ENCODE results near the gene CCDC177.

The CCDC177 gene

DNA sequence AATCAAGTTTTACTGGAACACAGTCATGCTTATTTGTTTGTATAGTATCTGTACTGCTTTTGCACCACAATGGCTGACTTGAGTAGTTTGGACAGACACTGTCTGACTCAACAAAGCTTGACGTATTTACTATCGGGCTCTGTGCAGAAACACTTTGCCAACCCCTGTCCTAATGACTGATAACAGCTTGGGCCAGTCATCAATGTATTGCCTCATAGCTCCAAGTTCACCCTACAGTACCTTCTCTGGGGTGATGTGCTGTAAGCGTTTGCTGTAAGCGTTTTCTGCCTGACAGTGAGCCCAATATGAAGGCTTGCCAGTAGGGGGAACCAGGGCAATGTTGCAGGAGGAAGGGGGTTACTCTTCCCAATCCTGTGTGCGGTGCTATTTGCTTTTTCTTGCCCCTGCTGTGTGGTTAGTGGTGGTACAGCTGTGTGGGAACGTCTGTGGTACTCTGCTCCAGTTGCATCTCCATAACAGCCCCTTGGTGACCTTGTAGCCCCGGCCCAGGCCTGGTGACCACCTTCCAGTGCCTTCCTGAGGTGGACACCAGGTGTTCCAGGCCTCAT, 5.4 kb upstream of the CCDC177 start:
- Histone ChIP-seq H3K4me1 (ENCODE audit: insufficient read depth, low read length) (no peaks in the 10 kb centered on the region), H3K9me3 (ENCODE audit: insufficient read depth, low read length, severe bottlenecking) (no peaks in the 10 kb centered on the region), H2AFZ (ENCODE audit: low read depth, low read length) (no peak overlapping the region), H3K4me3 (ENCODE audit: low read depth in 1 of 2, low read length in 2 of 2) (no peak overlapping the region), H4K20me1 (ENCODE audit: insufficient read depth, low read length) (no peaks in the 10 kb centered on the region), H3K79me2 (ENCODE audit: insufficient read depth, low read length) (no peaks in the 10 kb centered on the region), H3K27me3 (ENCODE audit: insufficient read depth, low read length, poor library complexity) (no peaks in the 10 kb centered on the region), H3K36me3 (ENCODE audit: insufficient read depth, low read length) (no peaks in the 10 kb centered on the region), H3K9ac (ENCODE audit: low read depth, low read length) (no peak overlapping the region), H3K27ac (ENCODE audit: low read length) (no peak overlapping the region), H3K4me2 (ENCODE audit: insufficient read depth, low read length) (no peak overlapping the region)
- DNase-seq (peak; percentile 28), ATAC-seq (ENCODE audit: insufficient read depth, low read depth) (peak; percentile 67)
- TF ChIP-seq EZH2 (IDR thresholded peaks at IDR 0.05; ENCODE audit: borderline replicate concordance, low read depth, low read length, severe bottlenecking), result no peak
- TF ChIP-seq, protein P1, sequence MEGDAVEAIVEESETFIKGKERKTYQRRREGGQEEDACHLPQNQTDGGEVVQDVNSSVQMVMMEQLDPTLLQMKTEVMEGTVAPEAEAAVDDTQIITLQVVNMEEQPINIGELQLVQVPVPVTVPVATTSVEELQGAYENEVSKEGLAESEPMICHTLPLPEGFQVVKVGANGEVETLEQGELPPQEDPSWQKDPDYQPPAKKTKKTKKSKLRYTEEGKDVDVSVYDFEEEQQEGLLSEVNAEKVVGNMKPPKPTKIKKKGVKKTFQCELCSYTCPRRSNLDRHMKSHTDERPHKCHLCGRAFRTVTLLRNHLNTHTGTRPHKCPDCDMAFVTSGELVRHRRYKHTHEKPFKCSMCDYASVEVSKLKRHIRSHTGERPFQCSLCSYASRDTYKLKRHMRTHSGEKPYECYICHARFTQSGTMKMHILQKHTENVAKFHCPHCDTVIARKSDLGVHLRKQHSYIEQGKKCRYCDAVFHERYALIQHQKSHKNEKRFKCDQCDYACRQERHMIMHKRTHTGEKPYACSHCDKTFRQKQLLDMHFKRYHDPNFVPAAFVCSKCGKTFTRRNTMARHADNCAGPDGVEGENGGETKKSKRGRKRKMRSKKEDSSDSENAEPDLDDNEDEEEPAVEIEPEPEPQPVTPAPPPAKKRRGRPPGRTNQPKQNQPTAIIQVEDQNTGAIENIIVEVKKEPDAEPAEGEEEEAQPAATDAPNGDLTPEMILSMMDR (IDR thresholded peaks at IDR 0.05; ENCODE audit: borderline replicate concordance, extremely low read depth, low read length, poor library complexity, severe bottlenecking), result peak; percentile 60

DNA sequence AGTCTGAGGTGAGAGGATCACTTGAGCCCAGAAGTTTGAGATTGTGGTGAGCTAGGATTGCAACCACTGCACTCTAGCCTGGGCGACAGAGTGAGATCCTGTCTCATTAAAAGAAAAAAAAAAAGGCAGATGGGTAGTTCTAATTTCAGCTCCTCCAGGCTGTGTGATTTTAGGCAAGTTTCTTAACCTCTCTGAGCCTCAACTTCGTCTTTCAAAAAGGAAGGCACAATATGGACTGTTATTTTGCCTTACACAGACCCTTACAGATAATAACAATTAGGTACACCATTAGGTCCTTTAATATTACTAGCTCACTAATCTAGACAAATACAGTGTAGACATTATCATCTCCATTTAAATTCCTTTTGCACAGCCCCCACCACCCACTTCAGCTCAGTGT, 4.8 kb upstream of the CCDC177 start:
- H4K20me1 ChIP-seq (ENCODE audit: insufficient read depth, low read length), result no peaks in the 10 kb centered on the region
- no peak overlapping the region for H3K4me3 ChIP-seq (ENCODE audit: low read depth in 1 of 2, low read length in 2 of 2)
- no peak overlapping the region for H3K9ac ChIP-seq (ENCODE audit: low read depth, low read length)
- no peaks in the 10 kb centered on the region for H3K79me2 ChIP-seq (ENCODE audit: insufficient read depth, low read length)
- no peaks in the 10 kb centered on the region for H3K9me3 ChIP-seq (ENCODE audit: insufficient read depth, low read length, severe bottlenecking)
- no peaks in the 10 kb centered on the region for H3K27me3 ChIP-seq (ENCODE audit: insufficient read depth, low read length, poor library complexity)
- no peak overlapping the region for H3K27ac ChIP-seq (ENCODE audit: low read length)
- no peaks in the 10 kb centered on the region for H3K4me1 ChIP-seq (ENCODE audit: insufficient read depth, low read length)
- ATAC-seq (ENCODE audit: insufficient read depth, low read depth), result no peak
- TF ChIP-seq, protein P1 (IDR thresholded peaks at IDR 0.05; ENCODE audit: borderline replicate concordance, extremely low read depth, low read length, poor library complexity, severe bottlenecking), result no peak
- no peak for TF ChIP-seq EZH2 (IDR thresholded peaks at IDR 0.05; ENCODE audit: borderline replicate concordance, low read depth, low read length, severe bottlenecking)
- no peaks in the 10 kb centered on the region for H3K36me3 ChIP-seq (ENCODE audit: insufficient read depth, low read length)
- H2AFZ ChIP-seq (ENCODE audit: low read depth, low read length), result no peak overlapping the region
- H3K4me2 ChIP-seq (ENCODE audit: insufficient read depth, low read length), result no peak overlapping the region
- no peak for DNase-seq

DNA sequence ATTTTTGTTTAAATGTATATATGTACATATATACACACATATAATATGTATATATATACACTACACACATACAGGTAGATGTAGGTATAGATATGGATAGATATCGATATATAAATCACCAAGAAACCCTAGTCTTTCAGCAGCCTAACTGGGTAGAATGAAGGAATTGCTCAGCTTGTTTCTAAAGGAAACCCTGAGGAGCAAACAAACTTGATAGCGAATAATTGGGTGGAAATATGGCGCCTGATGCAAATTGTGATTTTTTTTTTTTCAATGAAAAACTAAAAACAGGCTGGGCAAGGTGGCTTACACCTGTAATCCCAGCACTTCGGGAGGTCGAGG, 254 bp upstream of the CCDC177 start:
- Histone ChIP-seq H3K9me3 (ENCODE audit: insufficient read depth, low read length, severe bottlenecking) (no peaks in the 10 kb centered on the region), H3K27me3 (ENCODE audit: insufficient read depth, low read length, poor library complexity) (peaks cover 2% of the 10 kb centered on the region), H2AFZ (ENCODE audit: low read depth, low read length) (no peak overlapping the region), H3K4me2 (ENCODE audit: insufficient read depth, low read length) (no peak overlapping the region), H4K20me1 (ENCODE audit: insufficient read depth, low read length) (no peaks in the 10 kb centered on the region), H3K4me1 (ENCODE audit: insufficient read depth, low read length) (no peaks in the 10 kb centered on the region), H3K4me3 (ENCODE audit: low read depth in 1 of 2, low read length in 2 of 2) (no peak overlapping the region), H3K27ac (ENCODE audit: low read length) (no peak overlapping the region), H3K36me3 (ENCODE audit: insufficient read depth, low read length) (no peaks in the 10 kb centered on the region), H3K9ac (ENCODE audit: low read depth, low read length) (no peak overlapping the region), H3K79me2 (ENCODE audit: insufficient read depth, low read length) (no peaks in the 10 kb centered on the region)
- TF ChIP-seq EZH2 (IDR thresholded peaks at IDR 0.05; ENCODE audit: borderline replicate concordance, low read depth, low read length, severe bottlenecking), result no peak
- TF ChIP-seq, protein P1 (IDR thresholded peaks at IDR 0.05; ENCODE audit: borderline replicate concordance, extremely low read depth, low read length, poor library complexity, severe bottlenecking), result no peak
- DNase-seq, result no peak
- ATAC-seq (ENCODE audit: insufficient read depth, low read depth), result no peak

DNA sequence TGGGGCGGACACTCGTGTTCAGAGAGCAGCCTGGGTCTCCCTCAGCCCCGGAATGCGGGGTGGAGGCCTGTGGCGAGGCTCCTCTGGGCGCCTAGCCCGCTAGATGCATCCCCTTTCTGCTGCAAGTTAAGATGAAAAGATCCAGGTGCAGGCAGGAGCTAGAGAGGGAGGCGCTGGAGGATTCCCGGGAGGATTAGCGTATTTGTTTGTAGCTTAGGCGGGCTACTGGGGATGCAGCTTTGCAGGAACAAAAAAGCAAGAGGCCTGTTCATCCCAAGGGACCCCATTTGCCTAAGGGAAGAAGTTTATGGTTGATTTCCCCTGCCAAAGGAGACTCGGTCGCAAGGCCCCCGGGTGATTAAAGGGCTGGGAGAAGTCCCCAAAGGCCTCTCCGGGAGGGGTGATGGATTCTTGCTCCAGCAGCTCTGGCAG, 824 bp downstream of the CCDC177 start:
- H3K27me3 ChIP-seq (ENCODE audit: insufficient read depth, low read length, poor library complexity), result peaks cover 2% of the 10 kb centered on the region
- no peaks in the 10 kb centered on the region for H3K36me3 ChIP-seq (ENCODE audit: insufficient read depth, low read length)
- H3K4me3 ChIP-seq (ENCODE audit: low read depth in 1 of 2, low read length in 2 of 2), result no peak overlapping the region
- H2AFZ ChIP-seq (ENCODE audit: low read depth, low read length), result no peak overlapping the region
- no peak overlapping the region for H3K27ac ChIP-seq (ENCODE audit: low read length)
- no peak overlapping the region for H3K9ac ChIP-seq (ENCODE audit: low read depth, low read length)
- H4K20me1 ChIP-seq (ENCODE audit: insufficient read depth, low read length), result no peaks in the 10 kb centered on the region
- H3K4me2 ChIP-seq (ENCODE audit: insufficient read depth, low read length), result no peak overlapping the region
- no peaks in the 10 kb centered on the region for H3K79me2 ChIP-seq (ENCODE audit: insufficient read depth, low read length)
- DNase-seq, result no peak
- no peaks in the 10 kb centered on the region for H3K4me1 ChIP-seq (ENCODE audit: insufficient read depth, low read length)
- ATAC-seq (ENCODE audit: insufficient read depth, low read depth), result no peak
- no peak for TF ChIP-seq EZH2 (IDR thresholded peaks at IDR 0.05; ENCODE audit: borderline replicate concordance, low read depth, low read length, severe bottlenecking)
- TF ChIP-seq, protein P1 (IDR thresholded peaks at IDR 0.05; ENCODE audit: borderline replicate concordance, extremely low read depth, low read length, poor library complexity, severe bottlenecking), result no peak
- no peaks in the 10 kb centered on the region for H3K9me3 ChIP-seq (ENCODE audit: insufficient read depth, low read length, severe bottlenecking)
